HCT116 (cell line): ENCODE data around the gene GLIPR2. TPM values are rescaled to one million over a fixed set of nuclear protein-coding genes. Genes with fewer than 3 reads are reported as not detected.

Experiments
- ATAC-seq: fragments of 200-7000 bp; cut with Tn5 transposase; 2 replicates; pipeline ENCODE4 v1.9.1; 2020; ENCODE audit warnings: mild to moderate bottlenecking, moderate library complexity
- BruUV-seq: library from RNA; stranded (reverse); fragments of 400-500 nt; replicated peaks from 2 replicates; lab custom pipeline; 2021; lab: Mats Ljungman, UMichigan
- CTCF ChIA-PET: fragments of 300-600 bp; sonication (Branson Sonifier 250); formaldehyde crosslinking; loops from one replicate; lab custom pipeline; 2021; ENCODE audit warnings: antibody characterized with exemption; lab: Charles Lee
- POLR2A ChIA-PET: fragments of 300-600, 350-600 bp; sonication (Branson Sonifier 250); formaldehyde crosslinking; loops from one replicate; lab custom pipeline; 2021; ENCODE audit warnings: antibody characterized with exemption; lab: Charles Lee
- RAD21 ChIA-PET, 2 experiments: fragments of 300-600 bp; sonication (Branson Sonifier 250); formaldehyde crosslinking; loops; one replicate each; lab custom pipeline; 2023; ENCODE audit warnings: low total read pairs in 2 of 2; ENCODE audit not compliant: uncharacterized antibody in 2 of 2, unreplicated experiment in 2 of 2, low non-redundant PET in 1 of 2; lab: Charles Lee
- DNase-seq: peaks from one replicate; pipeline ENCODE4 v3.0.0-alpha.2; 2010; ENCODE audit warnings: low read depth, low spot score
- H2AFZ ChIP-seq: fragments of 200-600 bp; shearing (Covaris generic), sonication (generic); 2 replicates; pipeline ENCODE4 v1.6.1; 2017; ENCODE audit warnings: low read depth, mixed run types, mixed read lengths, antibody characterized with exemption, low read length; ENCODE audit not compliant: poor library complexity, severe bottlenecking
- H3K27ac ChIP-seq: 2 replicates; pipeline ENCODE4 v1.5.1; 2012; ENCODE audit warnings: low read depth, low read length
- H3K27me3 ChIP-seq: fragments of 200-600 bp; sonication (generic); 2 replicates; pipeline ENCODE4 v1.6.1; 2016; ENCODE audit warnings: mixed run types, low read length, mixed read lengths; ENCODE audit not compliant: insufficient read depth
- H3K36me3 ChIP-seq, 2 experiments: fragments of 200-500 bp in 1 of 2; fragments of 200-600 bp in 1 of 2; sonication (Bioruptor generic) in 1 of 2; sonication (generic) in 1 of 2; 2 replicates each; pipeline versions ENCODE4 v1.5.1 to v1.6.1; 2014 to 2016; ENCODE audit warnings: low read length in 2 of 2, inconsistent platforms in 1 of 2, mixed read lengths in 1 of 2, mixed run types in 1 of 2; ENCODE audit not compliant: insufficient read depth in 2 of 2, control insufficient read depth in 1 of 2
- H3K4me1 ChIP-seq, 2 experiments: fragments of 200-600 bp in 1 of 2; sonication (generic) in 1 of 2; 2 replicates each; pipeline versions ENCODE4 v1.5.1 to v1.6.1; 2012 to 2017; ENCODE audit warnings: low read length in 2 of 2, inconsistent platforms in 1 of 2, mild to moderate bottlenecking in 1 of 2, mixed read lengths in 1 of 2, mixed run types in 1 of 2, moderate library complexity in 1 of 2; ENCODE audit not compliant: insufficient read depth in 2 of 2, control insufficient read depth in 1 of 2
- H3K4me2 ChIP-seq: fragments of 200-600 bp; sonication (generic); 2 replicates; pipeline ENCODE4 v1.6.1; 2017; ENCODE audit warnings: mixed run types, low read length, mixed read lengths
- H3K4me3 ChIP-seq, 2 experiments: fragments of 200-600 bp in 1 of 2; sonication (generic) in 1 of 2; replicated peaks in 1 of 2; 2 replicates each; pipeline ENCODE4 v1.5.1; 2011 to 2016; ENCODE audit warnings: low read length in 2 of 2, control low read depth in 1 of 2, low read depth in 1 of 2, mild to moderate bottlenecking in 1 of 2, mixed read lengths in 1 of 2, mixed run types in 1 of 2
- H3K79me2 ChIP-seq: fragments of 200-600 bp; sonication (generic); 2 replicates; pipeline ENCODE4 v1.6.1; 2017; ENCODE audit warnings: mild to moderate bottlenecking, mixed run types, low read length, moderate library complexity, mixed read lengths; ENCODE audit not compliant: insufficient read depth
- H3K9ac ChIP-seq: fragments of 200-600 bp; sonication (generic); 2 replicates; pipeline ENCODE4 v1.6.1; 2016; ENCODE audit warnings: low read length, mixed read lengths
- H3K9me2 ChIP-seq: fragments of 200-600 bp; sonication (generic), shearing (Covaris generic); 2 replicates; pipeline ENCODE4 v1.6.1; 2017; ENCODE audit warnings: mixed run types, mild to moderate bottlenecking, moderate library complexity; ENCODE audit not compliant: insufficient read depth
- H3K9me3 ChIP-seq, 2 experiments: fragments of 200-500 bp in 1 of 2; fragments of 200-600 bp in 1 of 2; sonication (Bioruptor generic) in 1 of 2; sonication (generic) in 1 of 2; 2 replicates each; pipeline ENCODE4 v1.6.1; 2014 to 2017; ENCODE audit warnings: low read length in 2 of 2, mixed read lengths in 2 of 2, inconsistent platforms in 1 of 2, low read depth in 1 of 2, mild to moderate bottlenecking in 1 of 2, mixed run types in 1 of 2, moderate library complexity in 1 of 2; ENCODE audit not compliant: control insufficient read depth in 1 of 2, insufficient read depth in 1 of 2
- H4K20me1 ChIP-seq: fragments of 200-600 bp; sonication (generic), shearing (Covaris generic); 2 replicates; pipeline ENCODE4 v1.6.1; 2017; ENCODE audit warnings: mixed run types, mild to moderate bottlenecking, moderate library complexity; ENCODE audit not compliant: insufficient read depth
- CEBPB ChIP-seq: IDR thresholded peaks from 2 replicates; pipeline ENCODE4 v1.6.1; 2012; ENCODE audit warnings: low read depth
- ELF1 ChIP-seq: IDR thresholded peaks from 2 replicates; pipeline ENCODE4 v1.6.1; 2012; ENCODE audit warnings: low read depth, borderline replicate concordance
- JUND ChIP-seq: IDR thresholded peaks from 2 replicates; pipeline ENCODE4 v1.6.1; 2012
- POLR2A ChIP-seq: IDR thresholded peaks from 2 replicates; pipeline ENCODE4 v1.7.0; 2011; ENCODE audit warnings: borderline replicate concordance; ENCODE audit not compliant: insufficient read depth, insufficient read length; ENCODE audit errors: extremely low read depth
- POLR2AphosphoS5 ChIP-seq: IDR thresholded peaks from 2 replicates; pipeline ENCODE4 v1.6.1; 2011; ENCODE audit warnings: mild to moderate bottlenecking, low read depth, low read length, moderate library complexity
- SIN3A ChIP-seq: IDR thresholded peaks from 2 replicates; pipeline ENCODE4 v1.6.1; 2012; ENCODE audit warnings: low read depth
- ZFX ChIP-seq: fragments of 450-650 bp; IDR thresholded peaks from 2 replicates; pipeline ENCODE4 v1.6.1; 2017
- ZNF274 ChIP-seq: fragments of 200-500 bp; sonication (Bioruptor generic); IDR thresholded peaks from 2 replicates; pipeline ENCODE4 v1.6.1; 2014; ENCODE audit warnings: mild to moderate bottlenecking, low read depth, low read length, inconsistent platforms
- intact Hi-C: fragments of 100-400 bp; cut with micrococcal nuclease; formaldehyde crosslinking; loops from 2 replicates; pipeline ENCODE4 v1.10.0; 2022
- total RNA-seq: library from RNA; stranded (reverse); gene quantifications from one replicate; pipeline ENCODE4 v1.2.1, GENCODE V29; 2021; ENCODE audit not compliant: unreplicated experiment
- TF ChIP-seq, protein P1 (sequence below): IDR thresholded peaks from 2 replicates; pipeline ENCODE4 v1.6.1; 2012

GLIPR2 gene
- total RNA-seq, 1 experiment from 2014 or later = 14.5 TPM

DNA sequence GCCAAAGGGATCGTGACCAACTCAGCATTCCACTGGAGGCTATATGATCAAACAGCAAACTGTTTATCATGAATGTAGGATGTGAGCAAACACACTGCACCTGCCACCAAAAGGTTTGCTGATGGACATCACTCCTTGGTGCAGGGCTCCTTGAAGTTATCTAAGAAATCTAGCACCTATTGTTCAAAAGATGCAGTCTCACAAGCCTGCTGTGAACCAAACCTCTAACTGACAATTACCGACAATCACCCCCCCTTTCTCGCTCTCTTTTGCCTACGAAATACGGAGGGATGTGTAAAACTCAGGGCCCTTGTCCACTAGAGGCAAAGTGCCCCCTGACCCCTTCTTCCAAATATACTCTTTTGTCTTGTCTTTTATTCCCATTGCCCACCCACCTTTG lies 51.7 kb downstream of the GLIPR2 start:
- ChIA-PET RAD21 (no interaction called here), POLR2A (no interaction called here), CTCF (no interaction called here)
- Histone ChIP-seq H3K4me3 (no peak overlapping the region), H3K27me3 (no peaks in the 10 kb centered on the region), H3K27ac (no peak overlapping the region), H3K4me1 (peaks cover 12 to 20% of the 10 kb centered on the region in 2 experiments), H3K36me3 (peaks cover 0 to 3% of the 10 kb centered on the region in 2 experiments; a peak in 1 of 4 replicates), H2AFZ (no peak overlapping the region), H3K9me2 (no peaks in the 10 kb centered on the region), H3K79me2 (peaks cover 25% of the 10 kb centered on the region), H3K9me3 (no peaks in the 10 kb centered on the region), H3K4me2 (no peak overlapping the region), H3K9ac (no peak overlapping the region), H4K20me1 (0 out of 2 replicates have a peak, but pooled peaks cover 5% of the 10 kb centered on the region)
- ATAC-seq (no peak), DNase-seq (no peak)
- no TSS peak for BruUV-seq
- intact Hi-C loops = no loop called here
- TF ChIP-seq CEBPB (no peak), POLR2A (no peak), JUND (no peak), POLR2AphosphoS5 (no peak), ZNF274 (no peak), ZFX (no peak), SIN3A (no peak)
- TF ChIP-seq, protein P1, sequence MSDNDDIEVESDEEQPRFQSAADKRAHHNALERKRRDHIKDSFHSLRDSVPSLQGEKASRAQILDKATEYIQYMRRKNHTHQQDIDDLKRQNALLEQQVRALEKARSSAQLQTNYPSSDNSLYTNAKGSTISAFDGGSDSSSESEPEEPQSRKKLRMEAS = no peak

DNA sequence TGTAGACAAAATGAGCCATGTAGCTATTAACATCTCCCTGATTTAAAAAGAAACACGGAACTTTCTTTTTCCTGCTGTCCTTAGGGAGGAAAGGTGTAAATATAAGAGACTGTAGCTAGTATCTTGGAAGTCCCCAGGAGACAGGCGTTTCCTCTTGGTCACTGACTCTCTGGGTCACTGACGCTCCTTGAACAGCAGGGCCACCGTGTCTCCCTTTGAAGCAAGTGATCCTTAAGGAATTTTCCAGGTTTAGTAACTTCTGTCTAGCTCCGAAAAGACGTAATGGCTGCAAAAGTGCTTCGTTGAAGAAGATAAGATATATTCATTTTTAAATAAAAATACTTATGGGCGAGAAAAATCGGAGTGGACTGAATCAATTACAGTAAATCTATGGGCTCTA lies 53.4 kb downstream of the GLIPR2 start:
- ATAC-seq (no peak), DNase-seq (no peak)
- intact Hi-C loops = no loop called here

More for the DNA sequence above, 53.4 kb downstream of the GLIPR2 start:
- Histone ChIP-seq H3K9ac (peak overlapping the region; percentile 89), H3K36me3 (peaks cover 0 to 6% of the 10 kb centered on the region in 2 experiments; a peak in 2 of 4 replicates), H3K27ac (peak overlapping the region; percentile 80; the same call in 1 of the 2 replicates), H3K4me2 (peak overlapping the region; percentile 86), H3K4me3 (peak overlapping the region; percentile 87 to 91), H4K20me1 (0 out of 2 replicates have a peak, but pooled peaks cover 5% of the 10 kb centered on the region)
- POLR2A ChIA-PET = interaction anchor here (0.6 to 2.5 kb wide), 9 partner anchors 8 to 81 kb away, joined by 3 to 13 read pairs (median 5); partner anchors contain the start of gene GLIPR2
- no peak for TF ChIP-seq ELF1
- TF ChIP-seq JUND = 0 out of 2 replicates have a peak, but pooled peaks have one; percentile 6
- TF ChIP-seq, all 23 proteins: peak for 1
- H3K9me2 ChIP-seq = no peaks in the 10 kb centered on the region
- CTCF ChIA-PET = interaction anchor here (0.6 to 2.6 kb wide), 10 partner anchors 11 to 539 kb away, joined by 3 to 22 read pairs (median 4); no protein-coding TSS in a partner anchor
- H3K79me2 ChIP-seq = peaks cover 43% of the 10 kb centered on the region
- BruUV-seq = TSS peak; percentile 96
- RAD21 ChIA-PET = interaction anchor here (0.6 to 1.0 kb wide), 3 partner anchors 133 to 244 kb away, joined by 3 to 4 read pairs (median 3); no protein-coding TSS in a partner anchor
- no peaks in the 10 kb centered on the region for H3K27me3 ChIP-seq
- H3K9me3 ChIP-seq = no peaks in the 10 kb centered on the region
- peaks cover 12 to 20% of the 10 kb centered on the region in 2 experiments for H3K4me1 ChIP-seq
- H2AFZ ChIP-seq = peak overlapping the region; percentile 92
